DND-41 (cell line): ENCODE measurements around the gene LIN7B.

Source experiments
- CTCF ChIP-seq: IDR thresholded peaks from 2 replicates; pipeline ENCODE4 v1.5.1; 2012; ENCODE audit warnings: borderline replicate concordance, low read length, moderate library complexity, mild to moderate bottlenecking; ENCODE audit not compliant: poor library complexity, severe bottlenecking; ENCODE audit errors: extremely low read depth
- EZH2 ChIP-seq: IDR thresholded peaks from 3 replicates; pipeline ENCODE4 v1.6.1; 2012; ENCODE audit warnings: borderline replicate concordance, low read depth, mild to moderate bottlenecking, moderate library complexity, low read length, inconsistent platforms; ENCODE audit not compliant: severe bottlenecking

GRCh38 chr19:49150106-49150943, 36.2 kb downstream of the LIN7B start:
- TF ChIP-seq CTCF (no peak), EZH2 (no peak)
